Measurements from ENCODE around the gene JAG2.

- TF ChIP-seq POLR2A (IDR thresholded peaks at IDR 0.05) (no peak), CTCF (IDR thresholded peaks at IDR 0.05) (no peak)
Observed at GRCh38 chr14:105141486-105142281, 26.9 kb downstream of the JAG2 start.
